Measurements from ENCODE around the gene AKAP10. TPM values are rescaled to one million over a fixed set of nuclear protein-coding genes. Genes with fewer than 3 reads are reported as not detected.

Gene AKAP10
- 20.3 to 26.5 TPM (median 23.8 TPM) in 5 replicates for total RNA-seq (2022; extraction: Qiagen RNA extraction)

DNA sequence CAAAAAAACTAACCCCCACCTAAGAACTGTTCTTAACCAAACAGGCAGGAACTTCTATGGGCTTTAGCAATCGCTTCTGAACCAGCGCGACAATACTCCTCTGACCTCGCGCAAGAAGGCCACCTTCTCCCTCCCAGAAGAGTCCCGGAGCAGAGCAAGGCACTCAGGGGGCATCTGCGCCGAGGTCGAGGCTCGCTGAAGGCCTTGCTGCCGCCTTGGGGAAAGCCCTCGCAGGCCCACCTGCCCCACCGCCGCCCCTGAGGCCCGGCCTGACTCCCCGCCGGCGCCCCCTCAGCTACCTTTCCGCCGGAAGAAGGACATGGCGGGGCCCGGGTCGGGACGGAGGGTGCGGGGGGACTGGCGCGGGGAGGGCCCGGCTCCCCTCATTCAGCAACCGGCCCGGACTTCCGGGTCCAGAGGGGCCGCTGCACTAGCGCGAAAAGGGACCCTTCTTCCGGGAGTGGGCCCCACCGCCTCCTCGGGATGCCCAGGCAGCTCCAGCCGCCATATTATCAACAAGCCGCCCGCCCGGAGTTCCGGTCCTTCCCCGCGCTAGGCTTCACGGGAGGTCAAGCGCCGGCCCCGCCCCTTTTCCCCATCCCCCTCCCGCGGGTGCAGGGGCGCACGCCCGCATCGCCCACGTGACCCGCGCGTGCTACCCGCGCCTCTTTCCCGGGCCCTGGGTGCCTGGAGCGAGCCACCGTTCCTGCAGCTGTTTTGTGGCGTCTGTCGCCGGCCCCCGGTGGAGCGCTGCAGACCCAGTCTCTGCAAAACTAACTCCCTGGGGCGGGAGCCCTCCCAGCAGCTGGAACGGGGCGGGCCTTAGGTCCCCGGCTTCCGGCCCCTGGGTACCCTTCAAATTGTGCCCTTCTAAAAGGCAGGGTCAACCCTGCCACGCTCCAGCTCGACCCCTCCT lies at the start of gene AKAP10:
TSS of gene AKAP10 (minus strand) at position 536 of the 916 bp plus-strand sequence. CDS start at position 387, 149 bp downstream.

GRCh38 chr17:20009302-20010098 lies 31.9 kb upstream of the AKAP10 start, which contains the start of gene SPECC1:
SPECC1 (plus strand) TSS chr17:20009359; CDS start chr17:20096652, 87,293 bp downstream.

DNA sequence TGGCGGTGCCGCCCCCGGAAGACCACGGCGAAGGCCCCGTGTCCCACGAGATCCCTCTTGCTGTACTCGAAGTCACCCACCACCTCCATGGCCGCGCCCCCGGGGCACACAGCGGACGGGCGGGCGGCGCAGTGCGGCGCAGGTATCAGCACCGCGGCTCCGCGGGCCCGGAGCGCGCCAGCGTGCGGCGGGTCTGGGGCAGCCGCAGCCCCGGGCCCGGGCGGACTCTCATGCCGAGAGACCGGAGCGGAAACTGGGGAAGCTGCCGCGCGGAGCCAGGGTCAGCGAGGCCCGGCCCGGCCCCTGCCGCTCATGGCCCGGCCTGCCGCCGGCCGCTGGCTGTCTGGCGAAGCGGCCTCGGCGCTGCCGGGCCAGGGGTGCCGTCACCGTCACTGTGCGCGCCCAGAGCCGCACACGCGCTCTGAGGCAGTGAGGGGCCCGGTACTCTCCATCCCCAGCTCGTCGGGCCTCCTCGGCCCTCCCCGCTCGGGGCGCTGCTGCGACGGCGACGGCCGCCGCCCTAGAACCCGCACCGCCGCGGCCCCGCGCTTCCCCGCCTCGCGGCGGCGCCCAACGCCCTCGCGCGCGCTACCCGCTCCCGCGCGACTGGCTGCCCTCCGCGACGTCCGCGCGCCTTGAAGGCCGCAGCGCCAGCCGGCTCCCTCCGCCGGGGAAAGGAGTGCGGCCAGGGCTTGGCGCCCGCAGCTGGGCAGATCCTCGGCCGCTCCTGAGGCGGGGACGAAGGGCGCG lies 110.1 kb downstream of the AKAP10 start, which contains the start of gene ULK2:
TSS of gene ULK2 (minus strand) at position 608 of the 750 bp plus-strand sequence. CDS start at position 89, 519 bp downstream.

Other genes starting within 250 kb of the AKAP10 start
- 766 to 1,130 TPM (median 782 TPM) in 5 replicates for gene ALDH3A1, start 229.5 kb downstream of the AKAP10 start, total RNA-seq (2022; extraction: Qiagen RNA extraction)
- 11.9 to 18.6 TPM (median 16.2 TPM) in 5 replicates for gene ULK2, start 109.9 kb downstream of the AKAP10 start, total RNA-seq (2022; extraction: Qiagen RNA extraction)
- 43.8 to 60.1 TPM (median 46.2 TPM) in 5 replicates for gene SPECC1, start 31.5 kb upstream of the AKAP10 start, total RNA-seq (2022; extraction: Qiagen RNA extraction)